ENCODE measurements around the gene BICRA.

GRCh38 chr19:47716270-47716937 lies 107.5 kb downstream of the BICRA start:
- TF ChIP-seq CTCF (IDR thresholded peaks at IDR 0.05; ENCODE audit: low read length) (no peak), EZH2 (IDR thresholded peaks at IDR 0.05; ENCODE audit: borderline replicate concordance, low read length) (no peak)
